ENCODE measurements around the gene HCFC1R1. TPM values are rescaled to one million over a fixed set of nuclear protein-coding genes. Genes with fewer than 3 reads are reported as not detected.

The HCFC1R1 gene
- polyA plus RNA-seq, 1 experiment, result 33.7 TPM

DNA sequence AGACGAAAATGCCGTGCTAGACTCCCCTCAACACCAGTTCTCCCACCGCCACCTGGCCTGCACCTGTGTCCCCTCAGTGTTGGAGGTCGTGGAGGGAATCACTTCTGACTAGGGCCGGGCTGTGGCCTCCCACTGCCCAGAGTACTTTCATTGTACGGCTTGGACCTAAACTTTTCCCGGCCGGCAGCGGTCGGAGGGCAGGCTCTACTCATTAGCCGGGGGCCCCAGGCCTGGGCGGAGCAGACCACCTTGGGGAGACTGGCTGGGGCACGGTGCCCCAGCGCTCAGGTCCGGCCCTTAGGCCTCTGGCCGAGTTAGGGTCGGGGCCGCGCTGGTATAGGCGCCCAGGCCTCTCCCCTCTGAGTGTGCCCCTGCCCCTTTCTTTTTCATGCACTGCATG lies 6.4 kb downstream of the HCFC1R1 start:
- ChIA-PET POLR2A (no interaction called here), CTCF (no interaction called here)
- H3K36me3 ChIP-seq (ENCODE audit: control insufficient read depth, insufficient read depth, low read length), result peaks cover 8% of the 10 kb centered on the region

DNA sequence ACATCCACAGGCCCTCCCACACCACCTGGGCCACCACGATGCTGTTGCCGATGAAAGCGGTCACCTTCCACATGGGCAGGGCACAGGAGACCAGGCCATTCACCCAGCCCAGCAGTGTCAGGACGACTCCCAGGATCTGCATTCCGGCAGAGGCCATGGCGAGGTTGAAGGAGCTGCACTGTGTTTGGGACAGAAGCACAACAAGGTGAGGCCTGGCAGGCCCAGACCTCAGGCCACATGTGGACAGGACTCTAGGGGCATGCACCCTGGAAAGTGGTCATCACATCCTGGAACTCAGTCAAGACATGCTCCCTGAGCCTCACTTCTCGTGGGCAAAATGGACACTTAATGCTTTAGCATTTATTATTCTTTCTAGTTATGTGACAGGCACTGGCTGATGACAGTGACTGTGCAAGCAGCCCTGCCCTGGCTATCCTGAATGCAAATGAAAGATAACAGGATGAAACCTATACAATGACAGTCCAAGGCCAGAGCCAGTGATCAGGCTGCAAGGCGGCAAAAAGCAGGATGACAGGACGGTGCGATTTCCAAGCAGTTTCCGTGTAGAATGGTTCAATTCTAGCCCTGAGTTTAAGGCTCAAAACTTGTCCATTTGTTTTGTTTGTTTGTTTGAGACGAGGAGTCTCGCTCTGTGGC lies 7.7 kb downstream of the HCFC1R1 start:
- Histone ChIP-seq H3K27me3 (ENCODE audit: control insufficient read depth, insufficient read depth, low read length) (peaks cover 5% of the 10 kb centered on the region), H3K4me3 (ENCODE audit: low read depth, low read length) (no peak overlapping the region), H3K36me3 (ENCODE audit: control insufficient read depth, insufficient read depth, low read length) (no peaks in the 10 kb centered on the region)
- ChIA-PET POLR2A (no interaction called here), CTCF (interaction anchor here (1.4 kb wide), 1 partner anchor 12 kb away, joined by 3 read pairs; no protein-coding TSS in a partner anchor)
- TF ChIP-seq, protein P1, sequence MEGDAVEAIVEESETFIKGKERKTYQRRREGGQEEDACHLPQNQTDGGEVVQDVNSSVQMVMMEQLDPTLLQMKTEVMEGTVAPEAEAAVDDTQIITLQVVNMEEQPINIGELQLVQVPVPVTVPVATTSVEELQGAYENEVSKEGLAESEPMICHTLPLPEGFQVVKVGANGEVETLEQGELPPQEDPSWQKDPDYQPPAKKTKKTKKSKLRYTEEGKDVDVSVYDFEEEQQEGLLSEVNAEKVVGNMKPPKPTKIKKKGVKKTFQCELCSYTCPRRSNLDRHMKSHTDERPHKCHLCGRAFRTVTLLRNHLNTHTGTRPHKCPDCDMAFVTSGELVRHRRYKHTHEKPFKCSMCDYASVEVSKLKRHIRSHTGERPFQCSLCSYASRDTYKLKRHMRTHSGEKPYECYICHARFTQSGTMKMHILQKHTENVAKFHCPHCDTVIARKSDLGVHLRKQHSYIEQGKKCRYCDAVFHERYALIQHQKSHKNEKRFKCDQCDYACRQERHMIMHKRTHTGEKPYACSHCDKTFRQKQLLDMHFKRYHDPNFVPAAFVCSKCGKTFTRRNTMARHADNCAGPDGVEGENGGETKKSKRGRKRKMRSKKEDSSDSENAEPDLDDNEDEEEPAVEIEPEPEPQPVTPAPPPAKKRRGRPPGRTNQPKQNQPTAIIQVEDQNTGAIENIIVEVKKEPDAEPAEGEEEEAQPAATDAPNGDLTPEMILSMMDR (IDR thresholded peaks at IDR 0.05; ENCODE audit: insufficient read depth, low read depth, low read length), result no peak
- DNase-seq (ENCODE audit: low read depth), result no peak

More for the DNA sequence above, 6.4 kb downstream of the HCFC1R1 start:
- peaks cover 1% of the 10 kb centered on the region; the same call in 1 of the 2 replicates for H3K27me3 ChIP-seq (ENCODE audit: control insufficient read depth, insufficient read depth, low read length)
- TF ChIP-seq, protein P1 (IDR thresholded peaks at IDR 0.05; ENCODE audit: insufficient read depth, low read depth, low read length), result no peak
- DNase-seq (ENCODE audit: low read depth), result no peak
- H3K4me3 ChIP-seq (ENCODE audit: low read depth, low read length), result no peak overlapping the region

DNA sequence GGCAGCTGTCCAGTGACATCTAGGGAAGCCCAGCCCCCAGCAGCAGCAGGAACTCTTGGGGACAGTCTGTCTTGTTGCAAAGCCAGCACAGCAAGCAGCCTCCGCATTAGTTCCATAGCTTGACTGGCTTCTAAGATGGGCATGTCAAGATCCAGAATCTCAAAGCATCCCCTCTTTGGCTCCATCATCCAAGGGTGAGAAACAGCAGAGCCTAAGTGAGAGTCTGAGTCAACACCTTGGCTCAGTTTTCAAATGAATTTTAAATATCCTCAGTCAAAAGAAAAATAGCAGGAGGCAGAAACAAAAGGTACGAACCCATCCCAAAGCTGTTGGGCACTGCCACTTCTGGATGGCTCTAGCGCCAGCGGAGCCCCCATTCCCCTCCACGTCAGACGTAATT lies 8.8 kb downstream of the HCFC1R1 start:
- ChIA-PET POLR2A (no interaction called here), CTCF (interaction anchor here (0.7 to 1.8 kb wide), 3 partner anchors 13 to 26 kb away, joined by 3 to 6 read pairs (median 3); no protein-coding TSS in a partner anchor)
- TF ChIP-seq, protein P1 (IDR thresholded peaks at IDR 0.05; ENCODE audit: insufficient read depth, low read depth, low read length), result no peak
- no peak for DNase-seq (ENCODE audit: low read depth)
- peaks cover 5% of the 10 kb centered on the region for H3K27me3 ChIP-seq (ENCODE audit: control insufficient read depth, insufficient read depth, low read length)
- no peak overlapping the region for H3K4me3 ChIP-seq (ENCODE audit: low read depth, low read length)
- H3K36me3 ChIP-seq (ENCODE audit: control insufficient read depth, insufficient read depth, low read length), result no peaks in the 10 kb centered on the region

DNA sequence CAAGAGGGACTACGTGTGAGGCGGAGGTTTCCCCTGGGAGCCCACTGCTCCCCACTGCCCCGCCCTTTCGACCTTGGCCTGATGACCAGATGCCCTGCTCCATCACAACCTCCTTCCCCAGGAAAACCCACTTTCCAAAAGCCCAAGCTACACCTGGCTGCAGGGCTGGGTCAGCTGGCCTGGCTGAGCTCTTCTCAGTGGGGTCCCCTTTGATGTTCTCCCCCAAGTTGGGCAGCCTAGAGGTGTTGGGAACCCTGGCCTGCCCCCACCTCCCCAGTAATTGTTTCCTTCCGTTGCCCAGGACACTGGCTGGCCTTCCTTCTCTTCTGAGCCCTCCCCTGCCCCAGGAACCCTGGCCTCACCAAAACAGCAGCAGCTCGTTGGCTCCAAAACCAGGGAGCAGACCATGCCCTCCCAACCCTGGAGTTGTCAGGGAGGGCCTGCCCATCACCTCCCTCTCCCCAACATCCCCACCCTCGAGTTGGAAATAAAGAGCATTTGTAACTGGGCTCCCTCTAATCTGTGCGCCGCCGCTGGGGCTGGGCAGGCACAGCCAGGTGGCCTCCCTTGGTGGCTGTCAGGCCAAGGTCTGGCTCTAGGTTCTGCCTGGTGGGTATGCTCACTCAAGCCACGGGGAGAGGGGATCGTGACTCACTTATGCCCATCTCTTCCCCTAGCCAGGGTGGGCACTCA lies 9.6 kb downstream of the HCFC1R1 start:
- H3K36me3 ChIP-seq (ENCODE audit: control insufficient read depth, insufficient read depth, low read length), result no peaks in the 10 kb centered on the region
- peaks cover 5% of the 10 kb centered on the region for H3K27me3 ChIP-seq (ENCODE audit: control insufficient read depth, insufficient read depth, low read length)
- TF ChIP-seq, protein P1 (IDR thresholded peaks at IDR 0.05; ENCODE audit: insufficient read depth, low read depth, low read length), result no peak
- POLR2A ChIA-PET, result no interaction called here
- no peak overlapping the region for H3K4me3 ChIP-seq (ENCODE audit: low read depth, low read length)
- no peak for DNase-seq (ENCODE audit: low read depth)
- CTCF ChIA-PET, result interaction anchor here (0.7 to 1.9 kb wide), 6 partner anchors 9 to 25 kb away, joined by 3 to 6 read pairs (median 3); no protein-coding TSS in a partner anchor

DNA sequence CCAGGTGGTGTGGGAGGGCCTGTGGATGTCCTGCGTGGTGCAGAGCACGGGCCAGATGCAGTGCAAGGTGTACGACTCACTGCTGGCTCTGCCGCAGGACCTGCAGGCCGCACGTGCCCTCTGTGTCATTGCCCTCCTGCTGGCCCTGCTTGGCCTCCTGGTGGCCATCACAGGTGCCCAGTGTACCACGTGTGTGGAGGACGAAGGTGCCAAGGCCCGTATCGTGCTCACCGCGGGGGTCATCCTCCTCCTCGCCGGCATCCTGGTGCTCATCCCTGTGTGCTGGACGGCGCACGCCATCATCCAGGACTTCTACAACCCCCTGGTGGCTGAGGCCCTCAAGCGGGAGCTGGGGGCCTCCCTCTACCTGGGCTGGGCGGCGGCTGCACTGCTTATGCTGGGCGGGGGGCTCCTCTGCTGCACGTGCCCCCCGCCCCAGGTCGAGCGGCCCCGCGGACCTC lies 10.2 kb downstream of the HCFC1R1 start:
- Histone ChIP-seq H3K36me3 (ENCODE audit: control insufficient read depth, insufficient read depth, low read length) (no peaks in the 10 kb centered on the region), H3K27me3 (ENCODE audit: control insufficient read depth, insufficient read depth, low read length) (peaks cover 5% of the 10 kb centered on the region), H3K4me3 (ENCODE audit: low read depth, low read length) (no peak overlapping the region)
- DNase-seq (ENCODE audit: low read depth), result no peak
- ChIA-PET POLR2A (no interaction called here), CTCF (interaction anchor here (0.9 to 1.9 kb wide), 4 partner anchors 10 to 18 kb away, joined by 3 to 6 read pairs (median 3); no protein-coding TSS in a partner anchor)
- TF ChIP-seq, protein P1 (IDR thresholded peaks at IDR 0.05; ENCODE audit: insufficient read depth, low read depth, low read length), result no peak
